Psoas muscle (tissue), 8 donors: ENCODE results near the gene STXBP3. TPM values are rescaled to one million over a fixed set of nuclear protein-coding genes. Genes with fewer than 3 reads are reported as not detected.

Experiments used
- ATAC-seq, 4 donors: fragments of 200-7000 bp; cut with Tn5 transposase; one replicate each; pipeline ENCODE4 v1.9.1; 2020; ENCODE audit warnings: moderate library complexity in 3 of 4, mild to moderate bottlenecking in 2 of 4
- DNase-seq, 2 donors: peaks; one replicate each; pipeline ENCODE4 v3.0.0-alpha.2; 2020
- H3K27ac ChIP-seq: fragments of 200-600 bp; one replicate; pipeline ENCODE4 v1.8.0; 2022
- H3K27me3 ChIP-seq, 3 donors: fragments of 200-600 bp in 1 of 3; one replicate each; pipeline versions ENCODE4 v1.6.1 to v1.8.0; 2013 to 2022; ENCODE audit warnings: low read length in 2 of 3, mild to moderate bottlenecking in 2 of 3, moderate library complexity in 1 of 3; ENCODE audit not compliant: insufficient read depth in 3 of 3
- H3K36me3 ChIP-seq, 2 donors: fragments of 200-600 bp in 1 of 2; one replicate each; pipeline versions ENCODE4 v1.6.1 to v1.8.0; 2013 to 2022; ENCODE audit warnings: low read depth in 1 of 2, mild to moderate bottlenecking in 1 of 2, moderate library complexity in 1 of 2; ENCODE audit not compliant: insufficient read depth in 1 of 2
- H3K4me1 ChIP-seq: fragments of 200-600 bp; one replicate; pipeline ENCODE4 v1.8.0; 2022
- H3K4me3 ChIP-seq: fragments of 200-600 bp; one replicate; pipeline ENCODE4 v1.8.0; 2022; ENCODE audit warnings: mild to moderate bottlenecking
- H3K9me3 ChIP-seq: fragments of 200-600 bp; one replicate; pipeline ENCODE4 v1.8.0; 2022
- WGBS, 3 donors: extraction: QIAGEN DNeasy Blood & Tissue Kit; methylation state at CpG; one replicate each; pipeline versions ENCODE4 v1.1.6 to v1.1.7; 2013; 5-methylcytosine and 5-hydroxymethylcytosine counted together
- intact Hi-C, 2 donors: fragments of 100-400 bp; cut with DNase I; formaldehyde crosslinking; loops; one replicate each; pipeline versions ENCODE4 v1.11.0 to v1.14.2; 2022
- polyA plus RNA-seq, 3 donors: library from polyadenylated mRNA; stranded (reverse); fragments of 200-250 nt; gene quantifications; one replicate each; pipeline ENCODE4 v1.2.3, GENCODE V29; 2013
- total RNA-seq, 4 donors: library from RNA; stranded (reverse); fragmentation: NEBNext Ultra II Directional in 2 of 4; extraction: Animal tissue kit (Norgen Biotek cat#: 25700) in 2 of 4; gene quantifications; one replicate each; pipeline versions ENCODE4 v1.2.1 to v1.2.4, GENCODE V29; 2021 to 2023
- TF ChIP-seq, protein P1 (sequence below): fragments of 200-600 bp; IDR thresholded peaks from one replicate; pipeline ENCODE4 v1.8.0; 2022; ENCODE audit warnings: antibody characterized with exemption
- donor health status: healthy with polysubstance abuse.
- donor health status: DM: no; HTN: no; CAD: no; lungs with moderate emphysema.
- donor health status: Bipolar disorder and iron deficiency.
- donor health status: healthy.
- donor health status: DM: yes; HTN: yes; CAD: no.
- donor health status: DM: no; HTN: no; CAD: no.
- donor health status: DM: no; HTN: no; CAD: no.
- donor health status: DM: yes; HTN: yes; CAD: no.

The STXBP3 gene
- total and polyA plus RNA-seq, 7 donors, result 12.7 to 22.3 (median 17.1) TPM

DNA sequence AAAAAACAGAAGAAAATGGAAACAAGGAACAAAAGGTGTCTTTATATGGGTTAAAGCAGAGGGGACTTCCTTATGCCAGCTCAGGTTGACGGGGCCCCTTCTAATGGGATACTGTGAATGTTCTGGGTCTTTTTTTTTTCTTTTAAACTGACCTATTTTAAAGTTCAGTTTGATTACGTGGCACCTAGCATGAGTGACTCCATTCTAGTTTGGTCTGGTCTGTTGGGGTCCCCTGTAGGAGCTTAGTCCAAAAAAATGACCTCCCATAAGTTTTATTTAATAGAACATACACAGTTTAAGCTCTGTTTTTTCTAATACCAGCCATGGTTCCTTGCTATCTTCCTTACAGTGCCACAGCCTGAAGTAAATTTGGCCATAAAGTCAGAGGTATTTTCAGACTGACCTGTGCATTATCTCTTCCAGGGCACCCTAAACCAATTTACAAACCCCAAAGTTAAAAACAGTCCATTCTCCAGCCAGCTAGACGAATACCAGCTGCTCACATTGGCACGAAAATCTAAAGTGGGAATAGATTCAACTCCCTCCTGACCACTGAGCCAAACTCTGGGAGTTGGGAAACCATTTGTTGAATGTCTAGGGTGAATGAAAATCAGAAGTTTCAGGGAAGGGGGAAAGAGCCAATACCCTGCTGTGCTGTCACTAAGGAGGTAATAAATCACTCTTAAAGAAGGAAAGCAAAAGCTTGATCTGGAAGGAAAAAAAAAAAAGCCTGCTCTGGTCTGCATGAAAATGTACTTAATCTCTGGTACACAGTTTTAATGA is 68.1 kb downstream of the STXBP3 start:
- Histone ChIP-seq H3K27ac (peak overlapping the region; percentile 21), H3K27me3 (no peaks in the 10 kb centered on the region), H3K9me3 (no peaks in the 10 kb centered on the region), H3K4me3 (no peak overlapping the region), H3K4me1 (peaks cover 12% of the 10 kb centered on the region), H3K36me3 (peaks cover 0 to 16% of the 10 kb centered on the region in 2 donors)
- DNase-seq (no peak), ATAC-seq (peak in 2 of 4 donors; percentile 22 to 40)
- intact Hi-C loops, result loop anchor here in 1 of 2 donors (5.0 kb wide), 1 partner anchor 62 kb away; no protein-coding TSS in a partner anchor
- TF ChIP-seq, protein P1, sequence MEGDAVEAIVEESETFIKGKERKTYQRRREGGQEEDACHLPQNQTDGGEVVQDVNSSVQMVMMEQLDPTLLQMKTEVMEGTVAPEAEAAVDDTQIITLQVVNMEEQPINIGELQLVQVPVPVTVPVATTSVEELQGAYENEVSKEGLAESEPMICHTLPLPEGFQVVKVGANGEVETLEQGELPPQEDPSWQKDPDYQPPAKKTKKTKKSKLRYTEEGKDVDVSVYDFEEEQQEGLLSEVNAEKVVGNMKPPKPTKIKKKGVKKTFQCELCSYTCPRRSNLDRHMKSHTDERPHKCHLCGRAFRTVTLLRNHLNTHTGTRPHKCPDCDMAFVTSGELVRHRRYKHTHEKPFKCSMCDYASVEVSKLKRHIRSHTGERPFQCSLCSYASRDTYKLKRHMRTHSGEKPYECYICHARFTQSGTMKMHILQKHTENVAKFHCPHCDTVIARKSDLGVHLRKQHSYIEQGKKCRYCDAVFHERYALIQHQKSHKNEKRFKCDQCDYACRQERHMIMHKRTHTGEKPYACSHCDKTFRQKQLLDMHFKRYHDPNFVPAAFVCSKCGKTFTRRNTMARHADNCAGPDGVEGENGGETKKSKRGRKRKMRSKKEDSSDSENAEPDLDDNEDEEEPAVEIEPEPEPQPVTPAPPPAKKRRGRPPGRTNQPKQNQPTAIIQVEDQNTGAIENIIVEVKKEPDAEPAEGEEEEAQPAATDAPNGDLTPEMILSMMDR, result no peak
- WGBS, 3 donors, result 37 to 65% (median 49%) methylated on average over 4 of the region's 4 CpGs

DNA sequence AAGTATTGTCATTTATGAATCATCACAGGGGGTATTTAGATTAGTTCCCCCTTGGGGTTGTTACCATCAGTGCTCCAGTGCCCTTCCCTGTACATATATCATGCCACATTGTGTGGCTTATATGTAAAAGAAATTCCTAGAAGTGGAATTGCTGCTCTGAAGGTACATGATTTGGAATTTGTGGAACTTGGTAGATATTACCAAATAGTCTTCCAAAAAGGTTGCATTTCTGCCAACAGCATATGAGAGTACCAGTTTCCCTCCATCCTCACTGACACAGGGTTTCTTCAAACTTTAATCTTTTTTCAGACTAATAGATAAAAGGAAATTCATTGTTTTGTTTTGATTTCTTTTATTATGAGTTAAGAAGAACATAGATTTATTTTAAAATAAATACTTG is 69.1 kb downstream of the STXBP3 start:
- DNase-seq (no peak), ATAC-seq (no peak)
- H3K9me3 ChIP-seq, result no peaks in the 10 kb centered on the region
- intact Hi-C loops, result no loop called here
- no peak overlapping the region for H3K4me3 ChIP-seq
- H3K4me1 ChIP-seq, result peaks cover 12% of the 10 kb centered on the region
- H3K27me3 ChIP-seq, result no peaks in the 10 kb centered on the region
- TF ChIP-seq, protein P1, result no peak
- H3K36me3 ChIP-seq, result peaks cover 0 to 12% of the 10 kb centered on the region in 2 donors
- H3K27ac ChIP-seq, result peak overlapping the region; percentile 76

DNA sequence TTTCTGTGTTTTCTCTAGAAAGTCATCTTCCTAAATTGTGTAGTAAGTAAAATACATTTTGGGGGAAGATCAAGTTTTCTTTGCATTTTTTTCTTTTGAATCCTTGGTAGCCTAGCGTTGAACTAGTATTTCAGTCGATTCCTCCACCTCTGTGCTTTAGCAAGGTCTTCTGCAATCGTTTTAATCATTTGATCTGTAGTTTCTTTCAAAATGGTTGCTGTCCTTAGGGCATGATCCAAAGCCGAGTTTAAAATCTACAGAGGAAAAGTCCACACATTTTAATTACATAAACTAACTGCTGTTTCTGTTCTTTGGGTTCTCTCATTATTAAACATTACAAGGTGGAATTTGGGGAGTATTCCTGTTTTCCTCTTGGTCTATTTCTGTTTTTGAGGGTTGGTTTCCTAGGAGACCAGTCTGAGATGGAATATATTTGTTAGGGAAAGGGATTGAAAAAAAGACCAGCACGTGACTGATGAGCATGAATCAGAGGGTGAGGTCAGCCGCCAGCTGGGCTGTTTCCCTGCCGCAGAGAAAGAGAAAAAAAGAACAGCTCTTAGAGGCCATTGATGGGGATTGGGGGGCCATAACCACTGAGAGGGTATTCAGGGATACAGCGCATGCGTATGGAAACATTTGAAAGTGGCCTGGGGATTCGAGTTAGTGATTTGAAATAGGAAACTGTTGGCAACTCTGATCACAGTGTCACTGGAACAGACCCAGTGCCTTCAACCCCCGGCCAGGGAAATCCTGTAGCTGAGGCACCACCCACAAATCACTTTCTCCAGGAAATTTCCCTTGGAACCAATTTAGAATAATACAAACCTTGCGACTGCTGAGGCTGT is 69.8 kb downstream of the STXBP3 start:
- Histone ChIP-seq H3K9me3 (no peaks in the 10 kb centered on the region), H3K4me3 (peak overlapping the region; percentile 61), H3K36me3 (peaks cover 0 to 5% of the 10 kb centered on the region in 2 donors), H3K4me1 (peaks cover 12% of the 10 kb centered on the region), H3K27ac (peak overlapping the region; percentile 76), H3K27me3 (no peaks in the 10 kb centered on the region)
- peak; percentile 77 to 90 (median 80) for ATAC-seq
- intact Hi-C loops, result no loop called here
- 8 to 11% (median 10%) methylated on average over 12 of the region's 12 CpGs for WGBS, 3 donors
- peak; percentile 73 to 86 for DNase-seq
- TF ChIP-seq, protein P1, result no peak

DNA sequence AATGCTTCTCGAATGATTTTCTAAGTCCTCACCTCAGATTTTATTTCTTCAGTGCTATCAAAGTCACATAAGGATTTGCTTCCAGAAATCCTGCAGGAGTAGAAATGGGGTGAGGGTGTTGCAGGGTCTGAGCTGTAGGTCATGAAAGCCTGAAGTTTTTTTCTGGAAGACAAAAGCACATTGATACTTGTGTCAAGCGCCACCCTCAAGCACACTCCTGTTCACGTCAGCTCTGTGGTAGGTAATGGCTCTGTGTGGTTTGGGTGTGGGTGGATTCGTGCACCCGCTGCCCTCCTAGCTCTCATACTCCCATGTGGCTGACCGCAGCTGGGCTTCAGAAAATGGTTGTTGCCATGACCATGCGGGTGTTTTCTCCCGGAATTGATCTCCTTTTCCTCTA is 70.5 kb downstream of the STXBP3 start:
- intact Hi-C loops, result no loop called here

More for the DNA sequence above, 70.5 kb downstream of the STXBP3 start:
- peak in 1 of 2 donors; percentile 52 for DNase-seq
- Histone ChIP-seq H3K4me1 (peaks cover 12% of the 10 kb centered on the region), H3K4me3 (peak overlapping the region; percentile 61), H3K36me3 (no peaks in the 10 kb centered on the region), H3K9me3 (no peaks in the 10 kb centered on the region), H3K27me3 (no peaks in the 10 kb centered on the region), H3K27ac (peak overlapping the region; percentile 76)
- 18 to 24% (median 19%) methylated on average over 8 of the region's 8 CpGs for WGBS, 3 donors
- ATAC-seq, result peak; percentile 52 to 65 (median 58)
- TF ChIP-seq, protein P1, result no peak
